ENCODE data around the gene CCL19.

The CCL19 gene

DNA sequence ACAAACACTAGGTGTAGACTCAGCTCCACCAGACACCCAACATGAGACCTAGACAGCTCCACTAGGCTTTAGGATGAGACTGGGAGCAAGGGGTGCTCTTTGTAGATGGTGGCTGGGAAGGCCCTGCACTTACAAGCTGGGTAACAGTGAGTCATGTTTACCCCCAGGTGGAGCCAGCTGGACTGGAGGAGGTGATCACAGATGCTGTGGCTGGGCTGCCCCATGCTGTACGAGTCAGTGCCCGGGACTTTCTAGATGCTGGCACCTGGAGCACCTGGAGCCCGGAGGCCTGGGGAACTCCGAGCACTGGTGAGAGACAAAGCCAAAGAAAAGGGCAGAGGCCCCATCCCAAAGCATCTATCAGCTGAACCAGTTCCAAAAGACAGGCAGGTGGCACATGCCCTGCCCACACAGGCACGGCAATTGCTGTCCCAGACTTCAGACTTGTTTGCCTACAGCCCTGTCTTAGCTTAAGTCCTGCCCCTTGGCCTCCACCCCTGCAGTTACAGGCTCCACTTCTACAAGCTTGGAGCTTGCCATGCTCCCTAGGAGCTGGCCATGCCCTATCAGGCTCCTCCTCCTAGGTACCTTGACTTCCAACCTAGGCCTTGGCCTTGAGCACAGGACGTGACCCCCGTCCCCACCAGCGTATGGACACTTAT is 31.4 kb downstream of the CCL19 start:
- no peak for DNase-seq

DNA sequence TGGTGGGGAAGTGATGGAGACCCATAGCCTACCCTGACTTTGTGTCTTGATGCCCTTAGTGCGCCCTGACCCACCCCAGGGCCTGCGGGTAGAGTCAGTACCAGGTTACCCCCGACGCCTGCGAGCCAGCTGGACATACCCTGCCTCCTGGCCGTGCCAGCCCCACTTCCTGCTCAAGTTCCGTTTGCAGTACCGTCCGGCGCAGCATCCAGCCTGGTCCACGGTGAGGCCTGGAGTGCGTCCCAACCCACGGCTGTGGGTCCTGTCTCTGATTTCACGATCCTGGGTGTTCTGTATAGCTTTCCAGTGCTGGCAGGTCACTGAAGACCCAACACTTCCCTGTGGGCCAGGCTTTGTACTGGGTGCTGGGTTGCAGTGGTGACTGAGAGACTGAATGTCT is 32.6 kb downstream of the CCL19 start:
- no peak for DNase-seq

DNA sequence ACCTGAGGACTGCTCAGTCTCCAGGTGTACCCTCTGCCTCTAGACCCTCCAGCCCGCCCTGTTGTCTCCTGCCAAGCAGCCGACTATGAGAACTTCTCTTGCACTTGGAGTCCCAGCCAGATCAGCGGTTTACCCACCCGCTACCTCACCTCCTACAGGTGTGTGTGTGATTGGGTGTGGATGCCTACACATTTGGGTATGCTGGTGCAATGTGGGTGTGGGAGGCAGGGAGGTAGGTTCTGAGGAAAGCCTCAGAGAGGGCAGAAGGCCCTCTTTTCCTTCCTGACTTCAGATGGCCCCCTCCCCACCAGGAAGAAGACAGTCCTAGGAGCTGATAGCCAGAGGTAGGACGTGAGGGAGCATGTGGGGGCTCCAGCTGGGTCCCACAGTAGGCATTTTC is 34.1 kb downstream of the CCL19 start:
- DNase-seq: no peak

DNA sequence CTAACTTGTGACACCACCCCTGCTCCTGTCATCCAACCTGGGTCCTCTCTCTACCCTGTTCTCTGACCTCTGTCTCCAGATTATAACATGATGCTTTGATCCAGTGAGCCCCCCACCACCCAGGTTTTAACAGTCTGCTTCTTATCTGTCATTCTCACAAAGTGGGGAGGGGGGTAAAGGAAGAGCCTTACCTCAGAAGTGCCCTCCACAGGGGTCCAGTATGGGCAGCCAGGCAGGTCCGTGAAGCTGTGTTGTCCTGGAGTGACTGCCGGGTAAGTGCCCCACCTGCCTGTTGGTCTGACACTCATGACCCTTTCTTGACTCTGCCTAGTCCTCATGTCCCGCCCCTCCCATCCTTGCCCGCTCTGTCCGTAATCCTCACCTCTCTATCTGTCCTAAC is 35.7 kb downstream of the CCL19 start:
- no peak for DNase-seq

DNA sequence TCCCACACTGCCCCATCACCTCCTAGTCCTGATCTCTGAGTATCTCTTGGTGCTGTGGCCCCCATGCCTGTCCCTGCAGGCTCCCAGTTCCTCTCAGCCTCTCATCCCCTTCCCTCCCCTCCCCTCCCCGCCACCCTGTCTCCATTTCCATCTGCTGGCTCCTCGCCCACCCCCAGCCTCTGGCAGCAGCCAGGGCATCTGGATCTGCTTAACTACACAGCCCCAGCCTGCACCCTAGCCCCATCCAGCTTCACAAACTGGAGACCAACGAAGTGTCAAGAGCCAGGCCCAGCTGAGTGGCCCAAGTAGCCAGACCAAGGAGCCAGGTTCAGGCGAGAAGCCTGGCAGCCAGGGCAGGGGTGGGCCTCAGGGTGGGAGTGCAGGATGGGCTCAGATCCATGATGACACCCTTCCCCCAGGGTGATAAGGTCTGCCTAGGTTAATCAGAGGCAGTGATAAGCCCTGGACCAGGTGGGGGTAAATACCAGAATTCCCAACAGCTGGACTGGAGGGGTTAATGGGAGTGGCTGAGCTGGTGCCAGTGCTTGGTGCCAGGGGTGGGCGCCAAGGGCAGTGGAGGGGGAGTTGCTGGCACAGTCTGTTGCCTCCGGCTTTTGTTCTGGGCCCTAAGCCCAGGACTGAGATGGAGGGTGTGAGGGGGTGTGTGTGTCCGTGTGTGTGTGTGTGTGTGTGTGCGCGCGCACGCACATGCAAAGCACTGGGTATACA is 36.6 kb downstream of the CCL19 start:
- DNase-seq: no peak

DNA sequence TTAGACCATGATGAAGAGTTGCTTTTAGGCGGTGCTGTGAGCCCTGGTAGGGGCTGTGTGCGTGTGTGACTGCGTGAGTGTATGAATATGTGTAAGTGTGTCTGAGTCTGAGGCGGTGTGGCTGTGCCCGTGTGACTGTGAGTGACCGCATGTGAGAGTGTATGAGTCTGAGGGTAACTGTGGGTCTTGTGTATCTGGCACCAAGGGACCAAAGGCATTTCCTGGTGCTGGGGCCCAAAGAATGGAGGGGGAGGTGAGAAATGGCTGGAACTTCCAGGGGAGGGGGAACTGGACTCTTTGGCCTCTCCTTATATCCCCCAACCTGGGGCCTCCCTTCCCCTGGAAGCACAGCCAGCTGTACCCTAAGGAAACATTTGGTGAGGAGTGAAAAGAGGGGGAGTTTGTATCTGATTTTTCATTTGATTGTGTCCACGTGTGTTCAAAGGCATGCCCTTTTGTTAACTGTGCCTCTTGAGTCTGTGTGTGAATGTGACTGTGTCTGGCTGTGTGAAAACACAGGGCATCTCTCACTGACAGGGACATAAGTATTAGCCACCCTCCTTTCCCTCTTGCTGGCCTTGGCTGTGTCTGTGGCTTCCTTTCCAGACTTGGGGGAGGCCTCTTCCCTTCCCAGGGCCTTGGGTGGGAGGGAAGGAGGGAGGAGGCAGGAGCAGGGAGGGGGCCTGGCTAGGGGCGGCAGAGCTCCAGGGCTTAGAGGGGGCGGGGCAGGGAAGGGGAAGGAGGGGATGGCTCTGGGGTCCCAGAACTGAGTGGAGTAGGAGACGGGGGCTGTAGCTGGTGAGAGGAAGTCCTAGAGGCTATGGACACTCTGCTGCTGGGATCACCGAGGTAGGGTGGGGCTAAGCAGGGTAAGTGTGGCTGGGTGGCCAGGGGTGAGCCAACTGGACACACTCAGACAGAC is 37.7 kb downstream of the CCL19 start:
- DNase-seq: no peak

DNA sequence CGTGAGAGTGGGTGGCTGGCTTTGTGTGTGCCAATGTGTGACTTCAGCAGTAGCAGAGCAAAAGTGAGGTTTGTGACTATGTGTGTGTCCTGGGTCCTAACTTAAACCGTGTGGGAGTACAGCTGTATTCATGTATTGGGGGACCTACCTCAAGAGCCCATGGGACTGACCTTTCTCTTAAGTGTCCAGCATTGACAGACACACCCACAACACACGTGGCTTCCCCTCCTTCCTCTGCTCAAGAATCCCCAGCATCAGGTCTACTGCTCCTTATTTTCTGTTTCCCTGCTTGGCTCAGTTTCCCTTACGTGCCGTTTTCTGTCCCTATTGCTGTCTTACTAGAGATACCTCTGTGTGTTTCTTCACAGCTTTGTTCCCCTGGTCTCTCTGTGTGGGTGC is 38.5 kb downstream of the CCL19 start:
- DNase-seq: no peak

DNA sequence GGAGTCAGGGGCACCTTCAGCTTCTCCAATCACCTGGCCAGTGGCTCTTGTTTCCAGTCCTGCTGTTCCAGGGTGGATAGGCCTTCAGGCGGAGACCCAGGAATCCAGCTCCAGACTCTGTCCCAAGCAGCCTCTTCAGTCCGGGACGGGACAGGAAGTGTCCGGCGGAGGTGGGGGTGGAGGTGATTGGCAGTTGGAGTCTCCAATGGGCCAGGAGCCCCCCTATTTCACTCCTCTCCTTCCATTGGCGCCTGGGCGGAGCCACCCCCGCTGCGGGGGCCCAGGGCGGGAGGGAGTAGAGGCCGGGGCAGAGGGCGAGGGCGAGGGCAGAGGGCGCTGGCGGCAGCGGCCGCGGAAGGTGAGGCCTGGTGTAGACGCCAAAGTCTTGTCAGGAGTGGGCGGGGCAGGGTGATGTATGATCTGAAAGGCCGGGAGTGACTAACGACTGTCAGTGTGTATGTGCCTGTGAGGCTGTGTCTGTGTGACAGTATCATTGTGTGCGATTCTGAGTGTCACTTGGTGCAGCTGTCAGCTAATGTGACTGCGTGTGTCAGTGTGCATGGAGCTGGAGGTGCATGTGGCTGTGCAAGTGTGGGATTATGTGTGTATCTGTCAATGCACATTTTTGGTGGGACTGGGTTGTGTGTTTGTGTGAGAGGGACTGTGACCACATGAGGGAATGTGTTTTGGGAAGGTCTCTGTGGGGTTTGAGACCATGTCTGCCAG is 39.0 kb downstream of the CCL19 start, which contains the start of gene IL11RA:
Gene IL11RA, plus strand, starts transcription at position 310 of the 726 bp plus-strand sequence. CDS start 3,033 bp downstream, outside the sequence.
- DNase-seq: no peak

DNA sequence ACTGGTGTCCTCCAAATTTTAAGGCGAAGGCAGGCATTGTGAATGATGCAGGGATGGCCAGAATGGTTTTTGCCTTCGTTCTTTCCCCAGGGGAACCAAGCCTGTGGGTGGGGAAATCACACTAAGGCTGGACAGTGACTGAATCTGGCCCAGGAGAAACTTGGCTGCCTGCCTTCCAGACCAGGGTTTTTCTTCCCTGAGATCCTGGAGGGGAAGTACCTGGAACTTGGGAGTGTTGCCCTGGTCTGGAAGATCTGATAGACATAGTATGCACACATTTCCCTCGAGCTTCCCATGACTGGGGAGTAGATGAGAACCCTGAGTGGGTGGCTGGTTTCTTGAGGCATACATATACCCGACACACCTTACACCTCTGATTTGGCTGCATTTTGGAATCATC is 39.8 kb downstream of the CCL19 start:
- no peak for DNase-seq

DNA sequence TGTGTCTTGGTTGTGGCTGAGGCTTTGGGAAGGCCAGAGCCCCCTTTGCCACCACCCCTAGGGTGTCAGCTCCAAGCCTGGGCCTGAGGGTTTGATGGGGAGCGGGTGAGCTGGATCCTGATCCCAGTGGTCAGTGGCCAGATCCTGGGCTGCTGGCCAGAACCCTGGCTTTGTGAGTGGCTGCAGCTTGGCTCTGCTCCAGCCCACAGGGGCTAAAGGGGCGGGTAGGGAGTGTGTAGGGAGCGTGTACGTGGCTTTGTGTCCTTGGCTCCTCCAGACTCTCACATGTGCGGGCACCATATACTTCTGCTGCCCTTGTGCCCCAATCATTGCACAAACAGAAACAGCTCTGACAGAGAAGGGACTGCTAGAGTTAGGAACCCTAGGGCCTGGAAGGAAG is 40.3 kb downstream of the CCL19 start:
- DNase-seq: no peak

DNA sequence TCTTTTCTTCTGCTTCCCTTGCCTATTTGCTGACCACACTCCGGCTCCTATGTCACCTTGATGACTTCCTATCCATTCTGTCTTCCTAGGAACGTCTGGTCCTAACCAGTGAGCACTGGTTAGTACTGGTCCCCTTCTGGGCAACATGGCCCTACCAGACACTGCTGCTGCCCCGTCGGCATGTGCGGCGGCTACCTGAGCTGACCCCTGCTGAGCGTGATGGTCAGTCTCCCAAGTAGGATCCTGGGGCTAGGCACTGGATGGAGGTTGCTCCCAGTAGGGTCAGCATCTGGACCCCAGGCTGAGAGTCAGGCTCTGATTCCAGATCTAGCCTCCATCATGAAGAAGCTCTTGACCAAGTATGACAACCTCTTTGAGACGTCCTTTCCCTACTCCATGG is 42.4 kb downstream of the CCL19 start:
- DNase-seq: no peak

DNA sequence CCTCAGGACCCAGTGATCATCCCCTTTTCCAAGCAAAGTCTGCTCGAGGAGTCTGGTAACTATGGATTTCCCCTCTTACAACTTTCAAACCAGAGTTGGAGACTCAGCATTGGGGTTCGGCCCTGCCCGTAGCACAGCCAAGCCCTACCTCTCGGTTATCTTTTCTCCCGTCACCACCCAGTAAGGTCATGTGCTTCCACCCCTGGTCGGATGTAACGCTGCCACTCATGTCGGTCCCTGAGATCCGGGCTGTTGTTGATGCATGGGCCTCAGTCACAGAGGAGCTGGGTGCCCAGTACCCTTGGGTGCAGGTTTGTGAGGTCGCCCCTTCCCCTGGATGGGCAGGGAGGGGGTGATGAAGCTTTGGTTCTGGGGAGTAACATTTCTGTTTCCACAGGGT is 43.4 kb downstream of the CCL19 start:
- no peak for DNase-seq

DNA sequence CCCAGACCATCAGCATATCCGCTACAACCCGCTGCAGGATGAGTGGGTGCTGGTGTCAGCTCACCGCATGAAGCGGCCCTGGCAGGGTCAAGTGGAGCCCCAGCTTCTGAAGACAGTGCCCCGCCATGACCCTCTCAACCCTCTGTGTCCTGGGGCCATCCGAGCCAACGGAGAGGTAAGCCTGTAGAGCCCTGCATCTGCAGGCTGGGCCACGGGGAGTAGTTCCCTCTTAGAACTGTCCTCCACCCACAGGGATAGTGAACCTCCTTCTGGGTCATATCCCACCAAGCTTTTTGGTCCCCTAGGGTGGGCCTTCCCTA is 44.0 kb downstream of the CCL19 start:
- DNase-seq: no peak

DNA sequence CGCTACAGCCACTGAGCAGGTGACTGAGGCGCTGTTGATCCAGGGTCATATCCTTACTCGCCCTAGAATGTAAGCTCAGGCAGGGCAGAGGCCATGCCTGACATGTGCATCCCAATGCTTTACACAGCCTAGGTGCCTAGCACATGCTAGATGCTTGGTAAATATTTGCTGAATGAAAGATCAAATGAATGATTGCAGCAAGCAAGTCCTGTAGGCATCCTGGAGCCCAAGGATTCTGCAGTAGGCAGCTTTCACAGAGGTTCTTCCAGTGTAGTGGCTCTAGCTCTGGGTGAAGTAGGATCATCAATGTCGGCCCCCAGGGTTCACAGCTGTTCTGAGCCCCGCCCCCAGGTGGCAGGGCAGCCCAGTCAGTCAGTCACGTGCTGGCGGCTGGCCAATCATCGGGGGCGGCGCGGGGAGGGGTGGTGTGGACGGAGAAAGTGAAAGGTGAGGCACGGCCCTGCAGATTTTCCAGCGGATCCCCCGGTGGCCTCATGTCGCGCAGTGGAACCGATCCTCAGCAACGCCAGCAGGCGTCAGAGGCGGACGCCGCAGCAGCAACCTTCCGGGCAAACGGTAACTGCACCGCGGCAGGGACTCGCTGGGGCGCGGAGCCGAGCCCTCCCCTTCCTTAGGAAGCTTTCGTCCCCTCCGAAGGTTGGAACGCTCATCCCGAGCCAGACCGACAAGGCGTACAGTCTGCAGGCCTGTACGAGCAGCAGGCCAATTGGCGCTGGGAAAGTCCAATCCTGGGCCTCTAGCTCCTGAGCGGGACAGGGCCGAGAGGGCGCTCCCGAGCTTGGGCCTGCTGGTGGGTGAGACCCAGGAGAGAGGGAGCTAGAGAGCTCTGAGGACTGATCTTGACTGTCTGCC is 44.6 kb downstream of the CCL19 start, which contains the start of gene GALT:
Gene GALT, plus strand, starts transcription at position 465 of the 873 bp plus-strand sequence. Its CDS starts 30 bp downstream, at position 495.
- DNase-seq: peak; percentile 75 to 90

DNA sequence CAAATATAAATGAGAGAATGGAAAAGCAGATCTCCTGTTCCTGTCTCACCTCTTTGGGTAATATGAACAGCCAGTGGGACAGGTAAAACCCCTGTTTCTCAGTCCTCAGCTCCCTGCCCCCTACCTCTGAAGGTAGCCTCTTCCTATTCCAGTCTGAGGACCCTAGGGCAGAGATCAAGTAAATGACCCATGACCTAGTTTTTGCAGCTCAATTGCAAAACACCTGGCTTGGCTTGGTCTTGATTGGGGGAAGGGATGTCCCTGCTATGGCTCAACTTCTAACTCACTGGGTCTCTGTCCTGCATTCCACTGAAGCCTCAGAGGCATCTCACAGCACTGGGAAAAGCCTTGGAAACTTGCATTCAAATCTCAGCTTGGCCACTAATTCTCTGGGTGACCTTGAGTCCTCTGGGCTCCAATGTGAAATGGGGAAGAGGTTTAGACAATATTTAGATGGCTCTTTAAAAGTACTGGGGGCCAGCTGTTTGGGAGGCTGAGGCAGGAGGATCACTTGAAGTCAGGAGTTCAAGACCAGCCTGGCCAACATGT is 46.2 kb downstream of the CCL19 start:
- no peak for DNase-seq

DNA sequence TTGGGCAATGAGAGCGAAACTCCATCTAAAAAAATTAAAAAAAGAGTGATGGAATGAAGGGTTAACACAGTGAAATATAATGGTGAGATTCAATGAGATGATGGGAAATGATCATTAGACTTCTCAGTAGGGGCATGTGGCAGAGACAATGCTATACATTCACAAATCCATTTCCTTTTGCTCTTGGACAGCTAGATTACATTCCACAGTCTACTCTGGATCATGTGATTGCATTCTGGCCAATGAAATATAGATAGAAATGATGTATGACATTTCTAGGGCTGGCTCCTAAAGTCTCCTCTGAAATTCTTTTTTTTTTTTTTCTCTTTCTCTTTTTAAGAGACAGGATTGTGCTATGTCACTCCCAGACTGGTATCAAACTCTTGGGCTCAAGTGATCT is 48.4 kb downstream of the CCL19 start:
- no peak for DNase-seq
